HepG2 (cell line): ENCODE measurements around the gene RSPH1.

ENCODE experiments used
- CEBPZ ChIP-seq: IDR thresholded peaks from 2 replicates; pipeline ENCODE4 v1.6.1; 2012; ENCODE audit warnings: low read length, improper control_type of control experiment
- DMAP1 ChIP-seq: IDR thresholded peaks from 2 replicates; pipeline ENCODE4 v1.6.1; 2016
- JUNB ChIP-seq: sonication (generic); formaldehyde crosslinking; IDR thresholded peaks from 2 replicates; pipeline ENCODE4 v1.8.0; 2022; ENCODE audit warnings: missing genetic modification reagents, mild to moderate bottlenecking, borderline replicate concordance
- MEIS1 ChIP-seq: sonication (generic); formaldehyde crosslinking; IDR thresholded peaks from 2 replicates; pipeline ENCODE4 v1.9.0; 2021; ENCODE audit warnings: mild to moderate bottlenecking, missing genetic modification reagents, moderate library complexity, borderline replicate concordance
- MEIS2 ChIP-seq: sonication (generic); formaldehyde crosslinking; IDR thresholded peaks from 2 replicates; pipeline ENCODE4 v1.9.0; 2021; ENCODE audit warnings: mild to moderate bottlenecking, missing genetic modification reagents
- POLR2A ChIP-seq, 2 experiments: IDR thresholded peaks; 2 replicates each; pipeline ENCODE4 v1.6.1; 2011; ENCODE audit warnings: low read depth in 2 of 2, low read length in 2 of 2, mild to moderate bottlenecking in 1 of 2, moderate library complexity in 1 of 2; ENCODE audit not compliant: insufficient read depth in 1 of 2
- SP1 ChIP-seq, 2 experiments: fragments of 450-650 bp in 1 of 2; sonication (generic) in 1 of 2; formaldehyde crosslinking in 1 of 2; IDR thresholded peaks; 2 replicates each; pipeline versions ENCODE4 v1.4.0 to v1.6.1; 2016 to 2020; ENCODE audit warnings: missing genetic modification reagents in 1 of 2
- TEAD2 ChIP-seq: sonication (generic); formaldehyde crosslinking; IDR thresholded peaks from 2 replicates; pipeline ENCODE4 v1.9.0; 2021; ENCODE audit warnings: missing genetic modification reagents
- TRIM24 ChIP-seq: sonication (generic); formaldehyde crosslinking; IDR thresholded peaks from 2 replicates; pipeline ENCODE4 v1.8.0; 2022; ENCODE audit warnings: mild to moderate bottlenecking, missing genetic modification reagents
- ZBTB33 ChIP-seq: sonication (generic); formaldehyde crosslinking; IDR thresholded peaks from 2 replicates; pipeline ENCODE4 v1.4.0; 2020; ENCODE audit warnings: missing genetic modification reagents
- ZNF18 ChIP-seq: sonication (generic); formaldehyde crosslinking; IDR thresholded peaks from 2 replicates; pipeline ENCODE4 v1.8.0; 2022; ENCODE audit warnings: mild to moderate bottlenecking, missing genetic modification reagents; ENCODE audit not compliant: insufficient replicate concordance
- ZNF552 ChIP-seq: sonication (generic); formaldehyde crosslinking; IDR thresholded peaks from 2 replicates; pipeline ENCODE4 v1.9.0; 2022; ENCODE audit warnings: missing genetic modification reagents, mild to moderate bottlenecking, borderline replicate concordance

- no peak for TF ChIP-seq MEIS1
- TF ChIP-seq TEAD2 (CRISPR knock-in tag), result no peak
- no peak for TF ChIP-seq ZBTB33
- no peak for TF ChIP-seq TRIM24
- no peak for TF ChIP-seq DMAP1 (CRISPR knock-in tag)
- TF ChIP-seq ZNF18 (CRISPR knock-in tag), result no peak
- no peak for TF ChIP-seq MEIS2 (CRISPR knock-in tag)
- TF ChIP-seq CEBPZ, result no peak
- no peak for TF ChIP-seq SP1 (IDR thresholded peaks at IDR 0.05)
- no peak for TF ChIP-seq SP1 (CRISPR knock-in tag; IDR thresholded peaks at IDR 0.05)
- no peak for TF ChIP-seq POLR2A (IDR thresholded peaks at IDR 0.05; ENCODE audit: insufficient read depth in 1 of 2, low read depth in 2 of 2, low read length in 2 of 2)
- no peak for TF ChIP-seq JUNB (CRISPR knock-in tag)
- TF ChIP-seq ZNF552 (CRISPR knock-in tag), result no peak
Observed at GRCh38 chr21:42527489-42528158, 31.6 kb upstream of the RSPH1 start.
